A673 (cell line): Measurements from ENCODE around the gene UTP15. TPM values are rescaled to one million over a fixed set of nuclear protein-coding genes. Genes with fewer than 3 reads are reported as not detected.

Experiments
- BruUV-seq: library from RNA; stranded (reverse); fragments of 400-500 nt; replicated peaks from 2 replicates; lab custom pipeline; 2021; lab: Mats Ljungman, UMichigan
- CTCF ChIA-PET: fragments of 300-600 bp; sonication (Branson Sonifier 250); formaldehyde crosslinking; loops from one replicate; lab custom pipeline; 2022; ENCODE audit warnings: antibody characterized with exemption; lab: Charles Lee
- POLR2A ChIA-PET: fragments of 300-600 bp; sonication (Branson Sonifier 250); formaldehyde crosslinking; loops from one replicate; lab custom pipeline; 2022; ENCODE audit warnings: antibody characterized with exemption; ENCODE audit not compliant: low non-redundant PET; lab: Charles Lee
- DNase-seq: peaks from one replicate; pipeline ENCODE4 v3.0.0-alpha.2; 2015; ENCODE audit warnings: low spot score
- H3K27ac ChIP-seq: fragments of 200-600 bp; sonication (generic); 2 replicates; pipeline ENCODE4 v1.5.1; 2016; ENCODE audit warnings: mixed run types, low read depth, mild to moderate bottlenecking, mixed read lengths, antibody characterized with exemption, low read length; ENCODE audit not compliant: poor library complexity, severe bottlenecking
- H3K27me3 ChIP-seq: fragments of 200-600 bp; sonication (generic); replicated peaks from 2 replicates; pipeline ENCODE4 v1.6.1; 2017; ENCODE audit warnings: mixed run types, low read depth, mild to moderate bottlenecking, mixed read lengths, antibody characterized with exemption, low read length; ENCODE audit not compliant: insufficient read depth, poor library complexity
- H3K36me3 ChIP-seq: fragments of 200-600 bp; sonication (generic); 2 replicates; pipeline ENCODE4 v1.6.1; 2016; ENCODE audit warnings: mixed run types, mild to moderate bottlenecking, mixed read lengths, antibody characterized with exemption, low read length; ENCODE audit not compliant: insufficient read depth, poor library complexity, severe bottlenecking
- H3K4me1 ChIP-seq: fragments of 200-600 bp; sonication (generic); 2 replicates; pipeline ENCODE4 v1.6.1; 2017; ENCODE audit warnings: mixed run types, mild to moderate bottlenecking, mixed read lengths, antibody characterized with exemption, low read length; ENCODE audit not compliant: insufficient read depth, poor library complexity, severe bottlenecking
- H3K4me3 ChIP-seq: fragments of 200-600 bp; sonication (generic); 2 replicates; pipeline ENCODE4 v1.5.1; 2016; ENCODE audit warnings: low read depth, mixed run types, mild to moderate bottlenecking, mixed read lengths, low read length; ENCODE audit not compliant: poor library complexity, severe bottlenecking
- H3K9me3 ChIP-seq: fragments of 200-600 bp; sonication (generic); 2 replicates; pipeline ENCODE4 v1.6.1; 2016; ENCODE audit warnings: mixed run types, low read depth, mild to moderate bottlenecking, mixed read lengths, antibody characterized with exemption, low read length; ENCODE audit not compliant: poor library complexity, severe bottlenecking
- CTCF ChIP-seq: fragments of 300-800, 200-600 bp; sonication (generic); conservative IDR thresholded peaks from 2 replicates; pipeline ENCODE4 v1.5.1; 2017; ENCODE audit warnings: low read depth, mild to moderate bottlenecking, antibody characterized with exemption, low read length, moderate library complexity, mixed read lengths
- EZH2 ChIP-seq: fragments of 200-600 bp; sonication (generic); IDR thresholded peaks from 2 replicates; pipeline ENCODE4 v1.6.1; 2017; ENCODE audit warnings: borderline replicate concordance, low read depth, mild to moderate bottlenecking, mixed read lengths, antibody characterized with exemption, low read length; ENCODE audit not compliant: poor library complexity, severe bottlenecking
- intact Hi-C: fragments of 100-400 bp; cut with micrococcal nuclease; formaldehyde crosslinking; loops from one replicate; pipeline ENCODE4 v1.10.0; 2022; ENCODE audit not compliant: unreplicated experiment
- total RNA-seq: library from RNA; stranded (reverse); gene quantifications from 2 replicates; pipeline ENCODE4 v1.2.3, GENCODE V29; 2021

Gene UTP15
- total RNA-seq, 1 experiment from 2014 or later: 35.4 TPM

- no peaks in the 10 kb centered on the region for H3K9me3 ChIP-seq
- ChIA-PET CTCF (no interaction called here), POLR2A (no interaction called here)
- no peaks in the 10 kb centered on the region for H3K36me3 ChIP-seq
- no peak overlapping the region for H3K27ac ChIP-seq
- no peak for DNase-seq
- no peaks in the 10 kb centered on the region for H3K4me1 ChIP-seq
- H3K27me3 ChIP-seq: peaks cover 19% of the 10 kb centered on the region
- no peak overlapping the region for H3K4me3 ChIP-seq
- no TSS peak for BruUV-seq
- TF ChIP-seq CTCF (no peak), EZH2 (no peak)
- intact Hi-C loops: no loop called here
These were observed 57.5 kb downstream of the UTP15 start for GRCh38 chr5:73623060-73623459.

- Histone ChIP-seq H3K27me3 (peaks cover 28% of the 10 kb centered on the region), H3K27ac (no peak overlapping the region), H3K9me3 (no peaks in the 10 kb centered on the region), H3K36me3 (no peaks in the 10 kb centered on the region), H3K4me1 (no peaks in the 10 kb centered on the region), H3K4me3 (no peak overlapping the region)
- DNase-seq: no peak
- TF ChIP-seq EZH2: no peak
- no peak for TF ChIP-seq CTCF
- no TSS peak for BruUV-seq
- ChIA-PET POLR2A (interaction anchor here (0.7 kb wide), 2 partner anchors 69 to 85 kb away, joined by 5 to 10 read pairs; no protein-coding TSS in a partner anchor), CTCF (no interaction called here)
- intact Hi-C loops: no loop called here
These were observed 58.4 kb downstream of the UTP15 start for GRCh38 chr5:73623901-73624404.

GRCh38 chr5:73624888-73625287 lies 59.3 kb downstream of the UTP15 start:
- H3K27me3 ChIP-seq: peaks cover 36% of the 10 kb centered on the region
- no TSS peak for BruUV-seq
- intact Hi-C loops: no loop called here
- TF ChIP-seq EZH2 (no peak), CTCF (no peak)
- no peak overlapping the region for H3K4me3 ChIP-seq
- no peaks in the 10 kb centered on the region for H3K4me1 ChIP-seq
- CTCF ChIA-PET: interaction anchor here (0.7 kb wide), 1 partner anchor 9 kb away, joined by 3 read pairs; no protein-coding TSS in a partner anchor
- no peak overlapping the region for H3K27ac ChIP-seq
- POLR2A ChIA-PET: interaction anchor here (0.7 kb wide), 1 partner anchor 68 kb away, joined by 10 read pairs; no protein-coding TSS in a partner anchor
- no peak for DNase-seq
- no peaks in the 10 kb centered on the region for H3K36me3 ChIP-seq
- H3K9me3 ChIP-seq: no peaks in the 10 kb centered on the region
